ENCODE measurements around the gene GRK2.
"Not testable (repeated sequence)": the region's sequence is repeated elsewhere in the genome, so short reads cannot be mapped to it uniquely, and the experiment has no call there.

GRK2 gene

DNA sequence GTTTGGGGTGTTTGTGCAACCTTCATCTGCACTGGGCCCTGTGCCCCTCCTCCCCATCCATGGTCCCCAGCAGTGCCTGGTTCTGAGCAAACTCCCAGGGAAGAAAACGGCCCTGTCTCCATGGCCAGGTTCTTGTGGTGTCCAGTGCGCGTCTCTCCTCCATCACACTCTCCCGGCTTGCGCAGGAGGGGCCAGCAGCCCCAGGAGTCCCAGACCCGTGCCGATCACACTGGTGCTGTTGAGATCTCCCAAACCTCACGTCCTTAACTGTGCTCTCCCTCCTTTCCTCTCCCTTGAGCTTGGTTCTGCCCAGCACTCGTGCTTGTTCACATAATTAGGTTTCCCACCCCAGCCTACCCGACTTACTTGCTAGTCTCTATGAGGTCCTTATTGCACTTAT is 10.9 kb upstream of the GRK2 start:
- no peak for DNase-seq

DNA sequence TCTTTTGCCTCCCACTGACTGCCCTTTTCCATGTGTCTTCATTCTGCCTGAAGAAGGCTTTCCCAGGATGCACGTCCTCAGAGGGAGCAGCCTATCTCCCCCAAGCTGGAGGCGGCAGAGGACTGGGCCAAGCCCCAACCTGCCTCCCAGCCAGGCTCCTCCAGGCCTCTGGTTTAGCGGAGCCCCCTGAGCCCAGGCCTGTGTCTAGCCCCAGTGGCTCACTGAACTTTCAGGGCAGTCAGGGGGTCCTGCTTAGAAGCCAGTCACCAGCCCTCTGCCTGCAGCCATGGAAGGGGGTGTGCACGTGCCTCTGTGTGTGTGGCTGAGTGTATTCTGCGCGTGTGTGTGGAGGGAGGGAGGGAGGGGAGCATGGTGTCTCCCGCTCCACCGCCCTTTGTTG is 10.4 kb upstream of the GRK2 start:
- DNase-seq, result no peak

GRCh38 chr11:67256477-67257135 is 9.7 kb upstream of the GRK2 start:
- DNase-seq, result no peak

GRCh38 chr11:67260406-67260805 is 5.9 kb upstream of the GRK2 start:
- DNase-seq, result no peak

DNA sequence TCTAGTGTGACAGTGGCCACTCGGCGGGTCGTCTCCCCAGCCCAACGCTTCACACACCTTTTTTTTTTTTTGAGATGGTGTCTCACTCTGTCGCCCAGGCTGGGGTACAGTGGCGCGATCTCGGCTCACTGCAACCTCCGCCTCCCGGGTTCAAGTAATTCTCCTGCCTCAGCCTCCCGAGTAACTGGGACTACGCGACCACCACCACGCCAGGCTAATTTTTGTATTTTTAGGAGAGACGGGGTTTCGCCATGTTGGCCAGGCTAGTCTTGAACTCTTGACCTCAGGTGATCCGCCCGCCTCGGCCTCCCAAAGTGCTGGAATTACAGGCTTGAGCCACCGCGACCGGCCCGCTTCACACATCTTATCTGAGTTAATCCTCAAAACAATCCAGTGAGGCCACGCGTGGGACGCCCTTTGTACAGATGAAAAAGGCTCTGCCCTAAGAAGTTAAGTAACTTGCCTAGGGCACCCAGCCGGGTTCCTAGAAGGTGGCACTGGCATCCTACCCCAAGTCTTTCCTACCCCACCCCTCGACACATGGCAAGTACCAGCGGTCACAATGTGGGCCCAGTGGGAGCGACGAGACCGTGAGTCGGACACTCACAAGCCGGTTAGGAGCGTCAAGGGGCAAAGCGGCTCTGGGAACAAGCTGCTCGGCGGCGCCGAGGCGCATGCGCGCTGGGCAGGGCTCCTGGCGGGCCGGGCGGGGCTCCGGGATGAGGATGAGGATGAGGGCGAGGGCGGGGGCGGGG is 5.2 kb upstream of the GRK2 start:
- DNase-seq, result not testable (repeated sequence)

DNA sequence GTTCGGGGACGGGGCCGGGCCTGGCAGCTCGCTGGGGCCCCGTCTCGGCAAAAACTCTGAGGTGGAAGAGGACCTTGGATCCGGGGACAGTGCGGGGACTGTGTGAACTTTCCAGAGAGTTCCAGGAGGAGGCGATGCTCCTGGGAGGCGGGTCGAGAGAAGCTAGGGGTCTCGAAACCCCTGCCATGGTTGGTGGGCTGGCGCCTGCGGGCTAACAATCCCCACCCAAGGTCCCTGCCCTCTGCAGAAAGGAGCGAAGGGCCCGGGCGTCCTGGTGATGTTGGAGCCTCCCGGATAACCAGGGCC is 4.7 kb upstream of the GRK2 start:
- no peak for DNase-seq

DNA sequence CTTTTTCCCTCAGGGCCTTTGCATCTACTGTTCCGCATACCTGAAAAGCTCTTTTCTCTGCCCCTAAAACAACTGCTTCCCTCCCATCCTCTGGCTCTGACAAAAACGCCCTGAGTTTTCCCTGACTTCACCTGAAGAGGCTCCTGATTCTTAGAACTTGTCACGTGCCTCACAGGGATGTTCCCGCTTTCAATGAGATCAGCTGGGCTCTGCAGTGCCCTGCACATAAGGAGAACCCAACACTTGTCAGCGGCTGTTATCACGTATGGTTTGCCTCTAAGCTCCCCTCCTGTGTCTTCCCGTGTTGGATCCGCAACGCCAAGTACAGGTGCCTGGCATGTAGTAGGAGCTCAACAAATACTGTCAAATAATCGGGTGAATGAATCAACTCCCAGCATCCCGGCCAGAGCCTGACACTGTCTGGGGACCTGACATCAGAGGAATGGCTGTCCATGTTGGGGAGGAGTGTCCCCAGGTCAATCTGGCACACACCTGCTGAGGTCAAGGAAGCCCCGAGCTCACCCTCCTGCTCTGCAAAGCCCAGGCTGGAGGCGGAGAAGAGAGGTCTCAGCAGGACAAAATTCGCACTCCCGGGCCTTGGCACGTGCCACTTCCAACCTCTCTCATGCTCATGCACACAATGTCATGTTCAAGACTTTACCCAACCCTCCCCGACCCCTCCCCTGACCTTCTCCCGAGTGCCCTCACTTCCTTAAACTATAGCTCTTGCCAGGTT is 4.2 kb upstream of the GRK2 start:
- no peak for DNase-seq

- peak; percentile 51 for DNase-seq
These were observed 3.3 kb upstream of the GRK2 start for GRCh38 chr11:67262731-67263675.

GRCh38 chr11:67264260-67264659 is 2.0 kb upstream of the GRK2 start:
- DNase-seq, result no peak

- DNase-seq, result no peak
These were observed 1.2 kb upstream of the GRK2 start for GRCh38 chr11:67264877-67265632.

- DNase-seq, result no peak
These were observed 432 bp upstream of the GRK2 start for GRCh38 chr11:67265633-67266448.

GRCh38 chr11:67267188-67268080 is 1.2 kb downstream of the GRK2 start:
- DNase-seq, result no peak

GRCh38 chr11:67268081-67268961 is 2.0 kb downstream of the GRK2 start:
- DNase-seq, result no peak

- no peak for DNase-seq
These were observed 2.6 kb downstream of the GRK2 start for GRCh38 chr11:67268962-67269268.

DNA sequence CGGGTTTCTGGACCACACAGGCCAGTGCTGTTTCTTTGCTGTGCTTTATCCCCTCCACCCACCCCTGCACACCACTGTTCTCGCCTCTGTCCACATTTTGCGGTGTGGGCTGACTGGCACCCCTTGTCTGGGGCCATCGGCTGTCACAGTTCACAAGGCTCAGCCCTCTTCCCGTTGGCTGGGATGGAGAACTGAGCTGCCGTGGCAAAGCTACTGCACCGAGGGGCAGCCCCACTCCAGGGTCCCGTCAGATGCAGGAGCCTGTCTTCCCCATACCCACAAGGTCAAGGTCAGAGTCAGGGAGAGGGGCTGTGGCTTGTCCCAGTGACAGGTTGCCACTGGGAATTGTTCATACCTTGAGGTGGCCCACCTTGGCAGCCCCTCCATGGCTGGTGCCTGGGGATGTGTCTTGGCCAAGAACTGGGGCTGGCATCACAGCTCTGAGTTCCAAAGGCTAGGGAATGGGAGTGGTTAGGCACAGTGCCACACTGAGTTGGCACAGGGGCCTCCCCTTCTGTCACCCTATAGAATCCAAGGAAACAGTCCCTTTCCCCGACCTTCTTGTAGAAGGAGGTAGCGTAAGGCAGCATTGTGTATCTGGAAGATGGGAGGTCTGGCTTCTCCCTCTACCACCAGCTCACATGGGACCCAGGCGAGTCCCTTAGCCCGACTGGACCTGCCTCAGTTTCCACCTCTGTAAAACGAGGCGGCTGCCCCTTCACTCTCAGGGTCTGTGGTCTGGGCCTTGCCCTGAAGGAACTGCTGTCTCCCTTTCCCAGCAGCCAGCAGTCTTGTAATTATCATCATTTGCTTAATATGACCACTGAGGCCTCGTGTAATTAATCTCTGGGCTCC is 3.4 kb downstream of the GRK2 start:
- peak; percentile 51 for DNase-seq

DNA sequence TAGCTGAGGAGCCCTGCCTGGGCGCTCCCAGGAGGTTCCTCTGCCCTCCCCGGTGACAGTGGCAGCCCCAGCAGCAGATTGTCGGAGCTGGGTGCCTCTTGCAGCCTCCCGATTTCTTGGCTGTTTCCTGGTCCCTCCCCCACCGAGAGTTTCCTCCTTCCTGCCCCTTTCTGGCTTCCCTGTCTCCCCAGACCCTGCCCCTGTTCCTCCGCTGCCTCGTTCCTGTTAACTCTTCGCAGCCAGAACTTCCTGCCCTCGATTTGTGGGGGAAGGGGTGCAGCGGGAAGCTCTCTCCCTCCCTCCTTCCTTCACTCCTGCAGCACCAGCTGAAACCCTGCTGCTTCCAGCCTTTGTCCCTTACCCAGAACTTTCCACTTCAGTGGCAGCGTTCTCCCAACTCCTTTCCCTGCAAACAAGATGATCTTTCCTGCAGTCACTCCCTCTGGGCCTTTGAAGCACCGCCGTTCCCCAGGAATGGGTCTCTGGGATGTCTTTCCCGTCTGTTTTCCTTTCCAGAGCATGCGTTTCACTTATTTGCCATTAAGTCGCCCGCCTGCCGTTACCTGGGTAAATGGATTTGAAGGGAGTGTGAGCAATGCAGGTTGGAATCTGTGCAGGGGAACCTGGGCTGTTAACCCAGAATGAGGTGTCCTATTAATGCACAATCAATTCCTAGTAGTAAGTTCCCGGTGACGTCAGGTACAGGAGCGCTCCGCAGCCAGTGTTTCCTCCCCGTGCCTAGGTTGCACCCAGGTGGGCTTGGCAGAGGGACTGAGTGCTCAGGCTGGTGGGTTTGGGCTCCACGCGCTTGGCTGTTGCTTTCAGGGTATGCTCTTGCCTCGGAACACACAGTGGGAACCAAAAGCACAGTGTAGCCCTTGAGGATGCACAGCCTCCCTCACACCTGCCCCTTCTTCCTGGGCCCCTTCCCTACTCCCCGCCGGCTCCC is 4.3 kb downstream of the GRK2 start:
- no peak for DNase-seq

DNA sequence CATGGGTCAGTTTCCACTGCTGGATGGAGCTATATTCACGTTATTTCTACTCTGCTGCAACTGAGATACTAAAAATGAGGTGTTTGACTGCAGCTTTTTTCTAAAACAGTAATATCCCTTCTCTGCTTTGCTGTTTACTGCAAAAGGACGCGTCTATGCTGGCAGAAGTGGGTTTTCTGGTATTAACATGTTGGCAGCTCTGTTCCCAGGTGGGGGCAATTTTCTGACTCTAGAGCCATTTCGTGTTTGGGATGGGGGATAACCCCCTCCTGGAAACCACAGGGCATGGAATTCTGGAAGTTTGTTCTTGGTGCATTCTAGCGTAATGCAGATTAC is 4.9 kb downstream of the GRK2 start:
- no peak for DNase-seq

Measured in NCI-H1694 treated with DMSO at 0.1 percent for 48 hours (cell line).